IMR-90 (cell line): ENCODE measurements around the gene PISD.

Source experiments
- BHLHE40 ChIP-seq: fragments of 150-350 bp; IDR thresholded peaks from 2 replicates; pipeline ENCODE4 v1.6.1; 2016; ENCODE audit warnings: mild to moderate bottlenecking, low read depth, low read length
- POLR2A ChIP-seq: IDR thresholded peaks from 2 replicates; pipeline ENCODE4 v1.6.1; 2012; ENCODE audit warnings: mild to moderate bottlenecking, low read depth, low read length
- RCOR1 ChIP-seq: IDR thresholded peaks from 2 replicates; pipeline ENCODE4 v1.6.1; 2012; ENCODE audit warnings: mild to moderate bottlenecking, low read length, improper control_type of control experiment; ENCODE audit not compliant: insufficient replicate concordance
- RFX5 ChIP-seq: IDR thresholded peaks from 2 replicates; pipeline ENCODE4 v1.8.0; 2012; ENCODE audit warnings: low read depth, mild to moderate bottlenecking, low read length, moderate library complexity
- SMC3 ChIP-seq: fragments of 150-350 bp; IDR thresholded peaks from 2 replicates; pipeline ENCODE4 v1.6.1; 2016; ENCODE audit warnings: low read depth, mild to moderate bottlenecking, antibody characterized with exemption, low read length, moderate library complexity
- TF ChIP-seq, protein P1 (sequence below): conservative IDR thresholded peaks from 2 replicates; pipeline ENCODE4 v1.5.1; 2012; ENCODE audit warnings: mild to moderate bottlenecking, low read depth, low read length, improper control_type of control experiment

DNA sequence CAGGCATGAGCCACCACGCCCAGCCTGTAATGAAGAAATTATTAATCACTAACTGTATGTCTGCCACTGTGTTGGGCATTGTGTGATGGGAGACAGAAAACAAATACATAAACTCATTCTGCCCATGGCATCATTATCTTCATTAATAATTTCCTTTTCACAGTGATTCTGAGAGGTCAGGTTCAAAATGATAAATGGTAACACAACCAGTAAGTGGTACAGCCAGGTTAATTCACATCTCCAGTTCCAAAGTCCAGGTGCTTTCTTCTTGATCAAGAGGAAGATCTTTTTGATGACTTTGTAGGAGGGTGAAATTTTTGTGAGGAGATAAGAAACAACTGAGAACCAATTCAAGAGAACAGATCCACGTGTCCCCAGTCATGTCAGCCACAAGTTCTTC is 66.7 kb downstream of the PISD start:
- TF ChIP-seq, protein P1, sequence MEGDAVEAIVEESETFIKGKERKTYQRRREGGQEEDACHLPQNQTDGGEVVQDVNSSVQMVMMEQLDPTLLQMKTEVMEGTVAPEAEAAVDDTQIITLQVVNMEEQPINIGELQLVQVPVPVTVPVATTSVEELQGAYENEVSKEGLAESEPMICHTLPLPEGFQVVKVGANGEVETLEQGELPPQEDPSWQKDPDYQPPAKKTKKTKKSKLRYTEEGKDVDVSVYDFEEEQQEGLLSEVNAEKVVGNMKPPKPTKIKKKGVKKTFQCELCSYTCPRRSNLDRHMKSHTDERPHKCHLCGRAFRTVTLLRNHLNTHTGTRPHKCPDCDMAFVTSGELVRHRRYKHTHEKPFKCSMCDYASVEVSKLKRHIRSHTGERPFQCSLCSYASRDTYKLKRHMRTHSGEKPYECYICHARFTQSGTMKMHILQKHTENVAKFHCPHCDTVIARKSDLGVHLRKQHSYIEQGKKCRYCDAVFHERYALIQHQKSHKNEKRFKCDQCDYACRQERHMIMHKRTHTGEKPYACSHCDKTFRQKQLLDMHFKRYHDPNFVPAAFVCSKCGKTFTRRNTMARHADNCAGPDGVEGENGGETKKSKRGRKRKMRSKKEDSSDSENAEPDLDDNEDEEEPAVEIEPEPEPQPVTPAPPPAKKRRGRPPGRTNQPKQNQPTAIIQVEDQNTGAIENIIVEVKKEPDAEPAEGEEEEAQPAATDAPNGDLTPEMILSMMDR = no peak
- TF ChIP-seq POLR2A (no peak), SMC3 (no peak), BHLHE40 (no peak), RCOR1 (no peak), RFX5 (no peak)
